NCI-H2171 treated with DMSO at 0.1 percent for 48 hours (cell line): ENCODE data around the gene OGFR.

Experiments
- DNase-seq: peaks from one replicate; lab custom pipeline; 2025; lab: John Stamatoyannopoulos, UW

OGFR gene, protein sequence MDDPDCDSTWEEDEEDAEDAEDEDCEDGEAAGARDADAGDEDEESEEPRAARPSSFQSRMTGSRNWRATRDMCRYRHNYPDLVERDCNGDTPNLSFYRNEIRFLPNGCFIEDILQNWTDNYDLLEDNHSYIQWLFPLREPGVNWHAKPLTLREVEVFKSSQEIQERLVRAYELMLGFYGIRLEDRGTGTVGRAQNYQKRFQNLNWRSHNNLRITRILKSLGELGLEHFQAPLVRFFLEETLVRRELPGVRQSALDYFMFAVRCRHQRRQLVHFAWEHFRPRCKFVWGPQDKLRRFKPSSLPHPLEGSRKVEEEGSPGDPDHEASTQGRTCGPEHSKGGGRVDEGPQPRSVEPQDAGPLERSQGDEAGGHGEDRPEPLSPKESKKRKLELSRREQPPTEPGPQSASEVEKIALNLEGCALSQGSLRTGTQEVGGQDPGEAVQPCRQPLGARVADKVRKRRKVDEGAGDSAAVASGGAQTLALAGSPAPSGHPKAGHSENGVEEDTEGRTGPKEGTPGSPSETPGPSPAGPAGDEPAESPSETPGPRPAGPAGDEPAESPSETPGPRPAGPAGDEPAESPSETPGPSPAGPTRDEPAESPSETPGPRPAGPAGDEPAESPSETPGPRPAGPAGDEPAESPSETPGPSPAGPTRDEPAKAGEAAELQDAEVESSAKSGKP

DNA sequence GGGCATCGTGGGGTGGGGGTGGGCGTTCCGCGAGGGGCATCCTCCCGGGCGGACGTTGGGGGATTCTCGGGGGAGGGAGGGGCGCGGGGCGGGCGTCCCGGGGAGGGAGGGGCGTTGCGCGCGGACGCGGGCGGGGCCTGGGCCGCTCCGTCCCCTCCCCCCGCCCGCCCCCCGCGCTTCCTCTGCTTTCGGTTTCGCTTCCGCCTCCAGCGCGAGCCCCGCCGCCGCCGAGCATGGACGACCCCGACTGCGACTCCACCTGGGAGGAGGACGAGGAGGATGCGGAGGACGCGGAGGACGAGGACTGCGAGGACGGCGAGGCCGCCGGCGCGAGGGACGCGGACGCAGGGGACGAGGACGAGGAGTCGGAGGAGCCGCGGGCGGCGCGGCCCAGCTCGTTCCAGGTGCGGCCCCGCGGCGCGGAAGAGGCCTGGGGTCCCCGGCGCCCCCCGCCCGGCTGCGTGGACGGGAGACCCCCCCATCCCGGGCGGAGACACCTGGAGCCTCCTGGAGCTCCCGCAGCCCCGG lies at the start of gene OGFR:
OGFR (plus strand) TSS at position 209 of the 528 bp plus-strand sequence; CDS start at position 234, 25 bp downstream.
- peak; percentile 46 for DNase-seq

- DNase-seq: no peak
These were observed 49.7 kb upstream of the OGFR start for GRCh38 chr20:62754991-62755356.

DNA sequence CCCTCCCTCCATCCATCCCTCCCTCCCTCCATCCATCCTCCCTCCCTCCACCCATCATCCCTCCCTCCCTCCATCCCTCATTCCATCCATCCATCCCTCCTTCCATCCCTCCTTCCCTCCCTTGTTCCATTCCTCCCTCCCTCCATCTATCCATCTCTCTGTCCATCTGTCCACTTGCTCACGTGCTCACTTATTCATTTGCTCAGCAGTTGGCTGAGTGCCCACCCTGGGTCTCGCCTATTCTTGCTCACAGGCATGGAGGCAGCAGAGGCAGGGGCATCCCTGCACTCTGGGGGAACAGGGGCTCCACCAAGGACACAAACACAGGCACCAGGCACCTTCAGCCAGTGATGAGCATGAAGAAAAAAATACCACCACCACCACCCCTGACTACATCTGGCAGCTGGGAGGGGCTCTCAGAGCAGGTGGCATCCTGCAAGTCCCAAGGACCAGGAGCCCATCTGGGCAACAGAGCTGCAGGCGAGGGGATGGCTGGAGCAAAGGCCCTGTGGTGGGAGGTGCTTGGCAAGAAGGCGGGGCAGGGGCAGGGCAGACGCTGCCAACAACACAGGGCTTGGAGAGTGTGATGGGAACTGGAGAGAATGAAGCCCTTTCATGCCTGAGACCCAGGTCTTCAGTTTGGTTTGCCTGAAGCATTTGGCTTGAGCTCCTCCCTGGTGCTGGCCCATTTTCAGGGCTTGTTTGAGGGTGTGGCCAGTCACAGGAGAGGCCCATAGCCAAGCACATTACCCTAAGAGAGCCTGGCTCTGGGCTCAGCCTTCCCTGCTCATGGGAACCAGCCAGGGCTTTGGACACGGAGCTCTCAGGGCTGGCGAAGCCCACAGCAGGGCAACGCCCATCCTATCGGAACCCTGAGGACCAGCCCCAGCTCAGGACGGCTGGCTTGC lies 48.6 kb upstream of the OGFR start:
- peak; percentile 81 for DNase-seq

GRCh38 chr20:62758226-62758912 lies 46.3 kb upstream of the OGFR start:
- DNase-seq: no peak

DNA sequence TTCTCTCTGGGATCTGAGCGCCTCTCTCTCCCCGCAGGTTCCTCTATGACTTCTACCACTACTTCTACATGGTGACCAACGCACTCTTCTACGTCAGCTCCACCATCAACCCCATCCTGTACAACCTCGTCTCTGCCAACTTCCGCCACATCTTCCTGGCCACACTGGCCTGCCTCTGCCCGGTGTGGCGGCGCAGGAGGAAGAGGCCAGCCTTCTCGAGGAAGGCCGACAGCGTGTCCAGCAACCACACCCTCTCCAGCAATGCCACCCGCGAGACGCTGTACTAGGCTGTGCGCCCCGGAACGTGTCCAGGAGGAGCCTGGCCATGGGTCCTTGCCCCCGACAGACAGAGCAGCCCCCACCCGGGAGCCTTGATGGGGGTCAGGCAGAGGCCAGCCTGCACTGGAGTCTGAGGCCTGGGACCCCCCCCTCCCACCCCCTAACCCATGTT lies 44.6 kb upstream of the OGFR start:
- no peak for DNase-seq

DNA sequence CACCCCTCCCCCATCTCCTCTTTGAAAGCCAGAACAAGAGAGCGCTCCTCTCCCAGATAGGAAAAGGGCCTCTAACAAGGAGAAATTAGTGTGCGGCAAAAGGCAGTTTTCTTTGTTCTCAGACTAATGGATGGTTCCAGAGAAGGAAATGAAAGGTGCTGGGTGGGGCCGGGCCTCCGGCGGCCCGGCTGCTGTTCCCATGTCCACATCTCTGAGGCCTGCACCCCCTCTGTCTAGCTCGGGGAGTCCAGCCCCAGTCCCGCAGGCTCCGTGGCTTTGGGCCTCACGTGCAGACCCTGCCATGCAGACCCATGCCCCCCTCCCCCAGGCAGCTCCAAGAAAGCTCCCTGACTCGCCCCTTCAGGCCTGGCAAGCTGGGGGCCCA lies 44.2 kb upstream of the OGFR start:
- DNase-seq: no peak

DNA sequence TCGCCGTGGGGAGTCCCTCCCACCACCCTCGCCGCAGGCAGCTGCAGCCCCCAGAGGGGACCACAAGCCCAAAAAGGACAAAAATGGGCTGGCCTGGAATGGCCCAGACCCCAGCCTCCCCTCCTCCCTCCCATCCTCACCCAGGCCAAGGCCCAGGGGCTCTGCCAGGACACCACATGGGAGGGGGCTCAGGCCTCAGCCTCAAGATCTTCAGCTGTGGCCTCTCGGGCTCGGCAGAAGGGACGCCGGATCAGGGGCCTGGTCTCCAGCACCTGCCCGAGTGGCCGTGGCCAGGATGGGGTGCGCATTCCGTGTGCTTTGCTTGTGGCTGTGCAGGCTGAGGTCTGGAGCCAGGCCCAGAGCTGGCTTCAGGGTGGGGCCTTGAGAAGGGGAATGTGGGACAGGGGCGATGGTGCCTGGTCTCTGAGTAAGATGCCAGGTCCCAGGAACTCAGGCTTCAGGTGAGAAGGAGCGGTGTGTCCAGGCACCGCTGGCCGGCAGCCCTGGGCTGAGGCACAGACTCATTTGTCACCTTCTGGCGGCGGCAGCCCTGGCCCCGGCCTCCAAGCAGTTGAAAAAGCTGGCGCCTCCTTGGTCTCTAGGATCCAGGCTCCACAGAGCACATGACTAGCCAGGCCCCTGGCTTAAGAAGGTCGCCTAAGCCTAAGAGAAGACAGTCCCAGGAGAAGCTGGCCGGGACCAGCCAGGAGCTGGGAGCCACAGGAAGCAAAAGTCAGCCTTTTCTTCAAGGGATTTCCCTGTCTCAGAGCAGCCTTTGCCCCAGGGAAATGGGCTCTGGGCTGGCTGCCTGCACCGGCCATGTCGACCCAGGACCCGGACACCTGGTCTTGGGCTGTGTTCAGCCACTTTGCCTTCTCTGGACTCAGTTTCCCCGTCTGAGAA lies 43.5 kb upstream of the OGFR start:
- no peak for DNase-seq

- no peak for DNase-seq
These were observed 42.9 kb upstream of the OGFR start for GRCh38 chr20:62761759-62762131.

DNA sequence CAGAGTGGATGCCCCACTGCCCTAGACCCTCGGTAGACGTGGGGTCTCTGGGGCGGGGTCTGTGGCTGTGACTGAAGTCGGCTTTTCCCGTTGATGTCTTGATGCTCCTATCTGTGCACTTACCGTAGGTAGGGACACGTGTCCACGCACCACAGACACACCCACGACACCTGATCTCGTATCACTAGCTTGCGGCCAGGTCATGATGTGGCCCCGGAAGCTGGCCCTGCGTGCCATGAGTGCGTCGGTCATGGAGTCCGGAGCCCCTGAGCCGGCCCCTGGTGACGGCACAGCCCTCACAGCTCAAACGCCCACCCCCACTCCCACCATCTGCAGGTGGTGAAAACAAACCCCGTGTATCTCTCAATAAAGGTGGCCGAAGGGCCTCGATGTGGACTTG lies 42.3 kb upstream of the OGFR start:
- DNase-seq: no peak

DNA sequence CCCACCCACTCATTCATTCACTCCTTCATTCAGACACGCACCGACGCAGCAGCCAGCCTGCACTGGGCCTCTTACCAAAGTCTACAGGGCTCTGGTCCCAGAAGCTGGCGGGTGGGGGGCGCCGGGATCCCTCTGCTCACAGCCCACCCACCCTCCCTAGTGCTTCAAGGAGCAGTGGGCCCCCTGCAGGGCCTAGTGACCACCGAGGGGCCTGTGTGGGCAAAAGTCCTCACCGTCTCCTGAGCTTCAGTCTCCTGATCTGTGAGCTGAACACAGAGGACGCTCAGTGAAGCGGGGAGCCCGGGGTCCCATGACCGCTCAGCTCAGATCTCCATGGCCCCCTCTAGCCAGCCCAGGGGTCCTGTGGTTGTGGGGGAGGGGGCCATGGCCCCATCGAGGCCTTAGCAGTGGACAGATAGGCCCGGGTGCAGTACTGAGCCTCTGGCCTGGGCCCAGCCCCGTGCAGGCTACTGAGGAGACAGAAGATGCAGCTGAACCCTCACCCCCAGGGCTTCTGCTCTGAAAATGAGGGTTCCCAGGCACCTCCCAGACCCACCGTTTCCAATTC lies 41.8 kb upstream of the OGFR start:
- DNase-seq: no peak

DNA sequence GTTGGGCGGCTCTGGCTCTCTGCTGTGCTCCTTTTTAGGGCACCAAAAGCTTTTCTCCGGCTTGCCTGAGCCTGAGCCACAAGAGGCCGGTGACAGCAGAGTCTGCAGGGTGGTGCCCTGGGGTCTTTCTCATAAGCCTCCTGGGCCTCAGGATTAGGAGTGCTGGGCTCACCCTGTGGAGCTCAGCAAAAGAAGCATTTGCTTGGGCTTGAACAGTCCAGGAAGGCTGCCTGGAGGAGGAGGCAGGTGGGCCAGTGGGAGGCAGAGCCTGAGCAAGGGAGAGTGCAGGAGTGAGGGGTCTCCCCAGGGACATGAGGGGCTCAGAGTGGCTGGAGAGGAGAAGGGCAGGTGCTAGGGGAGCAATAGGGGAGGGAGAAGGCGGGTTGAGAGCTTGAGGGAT lies 41.2 kb upstream of the OGFR start:
- no peak for DNase-seq

DNA sequence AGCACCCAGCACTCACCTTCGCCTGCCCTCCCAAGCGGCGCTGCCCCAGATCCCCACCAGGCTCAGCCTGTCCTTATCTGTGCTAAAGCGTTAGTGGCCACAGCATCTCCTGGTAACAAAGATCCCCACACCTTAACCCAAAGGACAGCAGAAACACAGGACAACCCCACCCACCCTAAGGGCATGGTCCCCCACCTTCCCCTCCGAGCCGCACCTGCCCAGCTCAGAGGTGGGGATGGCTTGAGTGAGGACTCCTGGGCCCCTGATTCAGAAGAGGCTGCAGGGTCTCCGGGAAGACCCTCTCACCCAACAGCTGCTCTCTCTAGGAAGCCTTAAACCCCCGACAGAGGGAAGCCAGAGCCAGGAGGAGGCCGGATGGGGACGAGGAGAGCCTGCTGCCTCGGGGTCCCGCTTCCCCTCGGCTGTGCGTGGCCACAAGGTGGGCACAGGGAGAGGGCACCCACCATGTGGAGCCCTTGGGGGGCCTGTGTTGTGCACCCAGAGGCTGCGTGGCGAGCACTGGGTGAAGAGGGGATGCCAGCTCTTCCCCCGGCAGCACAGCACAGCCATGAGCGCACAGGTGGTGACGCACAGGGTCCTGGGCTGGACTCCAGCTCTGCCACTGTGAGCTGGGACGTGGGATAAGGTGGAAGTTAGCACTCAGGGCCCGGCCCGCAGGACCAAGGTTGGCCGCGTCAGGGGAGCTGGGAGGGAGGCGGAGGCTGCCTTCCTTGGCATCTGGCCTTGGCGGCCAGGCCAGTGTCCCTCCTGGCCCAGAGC lies 40.3 kb upstream of the OGFR start:
- DNase-seq: no peak

GRCh38 chr20:62765021-62765420 lies 39.6 kb upstream of the OGFR start:
- no peak for DNase-seq

DNA sequence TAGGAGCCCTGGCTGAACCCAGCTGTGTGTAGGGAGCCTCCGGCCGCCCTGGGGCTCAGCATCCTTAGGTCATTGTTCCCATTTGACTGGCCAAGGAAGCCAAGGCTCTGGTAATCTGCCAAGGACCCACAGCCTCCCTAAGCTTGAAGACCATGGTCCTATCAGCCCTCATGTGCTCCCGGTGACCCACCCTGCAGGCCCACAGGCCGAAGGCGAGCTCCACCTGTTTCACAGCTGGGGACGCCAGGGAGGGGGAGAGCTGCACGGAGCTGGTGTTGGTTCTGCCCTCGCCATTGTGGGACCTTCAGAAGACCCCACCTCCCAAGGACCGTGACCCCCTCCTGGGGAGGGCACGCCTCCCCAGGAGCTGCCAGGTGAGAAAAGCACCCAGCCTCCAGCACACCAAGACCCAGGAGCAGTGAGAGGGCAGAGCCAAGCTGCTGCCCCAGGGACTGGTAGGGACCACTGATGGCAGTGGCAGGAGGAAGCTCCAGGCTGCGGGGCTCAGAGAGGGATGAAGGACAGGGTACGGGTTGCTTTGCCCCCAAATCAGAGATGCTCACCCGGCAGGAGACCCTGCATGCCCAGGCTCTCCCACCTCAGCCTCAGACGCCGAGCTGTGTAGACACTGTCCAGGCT lies 39.1 kb upstream of the OGFR start:
- no peak for DNase-seq

GRCh38 chr20:62766071-62766450 lies 38.6 kb upstream of the OGFR start:
- no peak for DNase-seq

DNA sequence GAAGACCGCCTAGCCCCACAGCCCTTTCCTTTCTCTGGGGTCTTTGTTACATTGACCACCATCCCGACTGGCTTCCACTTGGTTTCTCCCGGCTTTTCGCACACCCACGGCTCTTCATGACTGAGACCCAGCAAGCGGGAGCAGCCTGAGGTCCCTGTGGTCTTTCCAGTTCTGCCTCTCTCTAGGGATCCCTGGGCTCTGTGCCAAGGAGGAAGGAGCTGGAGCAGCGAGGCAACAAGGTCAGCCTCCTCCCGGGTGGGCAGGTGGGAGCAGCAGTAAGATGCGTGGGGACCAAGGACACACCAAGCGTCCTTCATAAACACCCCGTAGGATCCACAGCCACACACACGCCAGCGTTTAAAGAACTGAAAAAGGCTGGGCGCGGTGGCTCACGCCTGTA lies 37.9 kb upstream of the OGFR start:
- DNase-seq: peak; percentile 23

DNA sequence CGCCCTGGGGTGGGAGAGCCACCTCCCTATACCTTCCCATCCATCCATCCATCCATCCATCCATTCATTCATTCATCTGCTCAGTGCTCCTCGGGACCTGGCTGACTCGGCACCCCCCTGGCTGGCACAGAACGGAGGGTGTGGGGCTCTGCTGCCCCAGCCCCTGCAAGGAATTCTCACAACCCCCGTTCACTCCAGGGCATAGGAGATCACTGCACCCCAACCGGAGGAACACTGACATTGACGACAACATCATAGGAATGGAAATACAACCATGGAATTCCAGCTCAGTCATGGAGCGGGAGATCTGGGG lies 36.4 kb upstream of the OGFR start:
- DNase-seq: no peak

DNA sequence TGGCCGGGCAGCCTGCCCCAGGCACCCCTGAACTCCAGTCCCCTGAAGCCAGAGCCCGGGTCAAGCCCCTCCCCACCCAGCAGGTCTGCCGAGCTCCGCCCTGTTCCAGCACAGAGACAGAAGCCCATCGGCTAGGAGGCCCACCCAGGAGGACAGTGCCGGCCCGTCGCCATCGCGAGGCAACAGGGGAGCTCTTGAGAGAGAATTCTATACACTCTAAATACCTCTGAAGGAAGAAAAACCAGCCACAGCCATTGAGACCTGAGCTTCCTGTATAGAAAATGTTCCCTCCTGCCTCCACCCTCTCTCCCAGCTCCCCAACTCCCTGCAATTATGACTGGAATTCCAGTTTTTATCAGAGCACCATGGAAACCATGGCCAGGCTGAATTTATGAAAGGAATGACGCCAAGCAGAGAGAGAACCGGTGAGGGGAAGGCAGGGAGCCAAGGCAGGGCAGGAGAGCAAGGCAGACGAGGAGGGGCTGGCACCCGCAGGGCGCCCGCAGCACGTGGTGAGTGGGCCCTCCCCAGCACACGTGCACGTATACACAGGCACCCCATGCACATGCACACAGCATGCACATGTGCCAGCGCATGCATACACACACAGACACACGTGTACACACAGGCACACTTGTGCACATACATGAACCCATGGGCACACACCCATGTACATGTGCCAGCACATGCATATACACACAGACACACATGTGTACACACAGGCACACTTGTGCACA lies 35.9 kb upstream of the OGFR start:
- DNase-seq: no peak
